KG1 (cell line): Measurements from ENCODE around the gene CCSER2.

Source experiments
- DNase-seq: peaks from one replicate; lab custom pipeline; 2025; lab: John Stamatoyannopoulos, UW

CCSER2 gene

GRCh38 chr10:84547616-84548015, 219.2 kb downstream of the CCSER2 start:
- DNase-seq, result no peak

- no peak for DNase-seq
Observed at GRCh38 chr10:84548869-84549268, 220.5 kb downstream of the CCSER2 start.

GRCh38 chr10:84549368-84550165, 221.2 kb downstream of the CCSER2 start:
- DNase-seq, result no peak

GRCh38 chr10:84550756-84551436, 222.5 kb downstream of the CCSER2 start:
- no peak for DNase-seq

GRCh38 chr10:84551437-84552120, 223.2 kb downstream of the CCSER2 start:
- no peak for DNase-seq

- DNase-seq, result no peak
Observed at GRCh38 chr10:84552478-84552877, 224.1 kb downstream of the CCSER2 start.

- no peak for DNase-seq
Observed at GRCh38 chr10:84562592-84562991, 234.2 kb downstream of the CCSER2 start.

GRCh38 chr10:84563355-84563754, 235.0 kb downstream of the CCSER2 start:
- DNase-seq, result no peak

- no peak for DNase-seq
Observed at GRCh38 chr10:84563868-84564267, 235.5 kb downstream of the CCSER2 start.

DNA sequence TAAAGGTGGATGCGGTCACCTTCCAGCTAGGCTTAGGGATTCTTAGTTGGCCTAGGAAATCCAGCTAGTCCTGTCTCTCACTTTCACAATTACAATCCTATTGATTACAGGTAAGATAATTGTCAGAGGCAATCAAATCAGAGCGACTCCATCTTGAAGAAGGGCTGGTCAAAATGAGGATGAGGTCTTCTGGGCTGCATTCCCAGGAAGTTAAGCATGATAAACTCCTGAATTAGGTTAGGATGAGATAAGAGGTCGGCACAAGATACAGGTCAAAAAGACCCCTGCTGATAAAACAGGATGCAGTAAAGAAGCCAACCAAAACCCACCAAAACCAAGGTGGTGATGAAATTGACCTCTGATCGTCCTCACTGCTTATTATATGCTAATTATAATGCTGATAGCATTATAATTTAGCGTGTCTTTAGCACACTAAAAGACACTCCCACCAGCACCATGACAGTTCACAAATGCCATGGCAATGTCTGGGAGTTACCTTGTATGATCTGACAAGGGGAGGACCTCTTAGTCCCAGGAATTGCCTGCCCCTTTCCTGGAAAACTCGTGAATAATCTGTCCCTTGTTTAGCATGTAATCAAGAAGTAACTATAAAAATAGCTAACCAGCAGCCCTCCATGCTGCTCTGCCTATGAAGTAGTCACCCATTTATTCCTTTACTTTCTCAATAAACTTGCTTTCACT, 237.6 kb downstream of the CCSER2 start:
- DNase-seq, result no peak

DNA sequence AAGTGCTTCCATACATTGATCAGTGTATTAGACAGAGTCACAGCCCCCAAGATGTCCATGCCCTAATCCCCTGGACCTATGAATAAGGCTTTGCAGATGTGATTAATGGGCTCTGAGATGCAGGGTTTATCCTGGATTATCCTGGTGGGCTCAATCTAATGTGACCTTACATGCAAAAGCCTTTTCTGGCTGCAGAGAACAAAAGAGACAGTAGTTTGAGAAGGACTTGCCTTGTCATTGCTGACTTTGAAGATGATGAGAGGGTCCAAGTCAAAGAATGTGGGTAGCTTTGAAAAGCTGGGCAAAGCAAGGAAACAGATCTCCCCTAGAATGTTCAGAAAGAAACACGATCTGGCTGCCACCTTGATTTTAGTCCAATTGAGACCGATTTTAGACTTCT, 238.7 kb downstream of the CCSER2 start:
- DNase-seq, result no peak
